Dermis blood vessel endothelial cell (primary cell): ENCODE measurements around the gene NEMP2. TPM values are rescaled to one million over a fixed set of nuclear protein-coding genes. Genes with fewer than 3 reads are reported as not detected.
"Not testable (repeated sequence)": the region's sequence is repeated elsewhere in the genome, so short reads cannot be mapped to it uniquely, and the experiment has no call there.

ENCODE experiments used
- DNase-seq: peaks from one replicate; pipeline ENCODE4 v3.0.0; 2010
- total RNA-seq: library from RNA; depleted of rRNA; stranded (reverse); fragments of >200 nt; gene quantifications from 2 replicates; pipeline ENCODE4 v1.2.3, GENCODE V29; 2014

NEMP2 gene
- total RNA-seq, 1 donor from 2014 or later, result 4.1 TPM

GRCh38 chr2:190488516-190489233 is 45.8 kb downstream of the NEMP2 start:
- no peak for DNase-seq

DNA sequence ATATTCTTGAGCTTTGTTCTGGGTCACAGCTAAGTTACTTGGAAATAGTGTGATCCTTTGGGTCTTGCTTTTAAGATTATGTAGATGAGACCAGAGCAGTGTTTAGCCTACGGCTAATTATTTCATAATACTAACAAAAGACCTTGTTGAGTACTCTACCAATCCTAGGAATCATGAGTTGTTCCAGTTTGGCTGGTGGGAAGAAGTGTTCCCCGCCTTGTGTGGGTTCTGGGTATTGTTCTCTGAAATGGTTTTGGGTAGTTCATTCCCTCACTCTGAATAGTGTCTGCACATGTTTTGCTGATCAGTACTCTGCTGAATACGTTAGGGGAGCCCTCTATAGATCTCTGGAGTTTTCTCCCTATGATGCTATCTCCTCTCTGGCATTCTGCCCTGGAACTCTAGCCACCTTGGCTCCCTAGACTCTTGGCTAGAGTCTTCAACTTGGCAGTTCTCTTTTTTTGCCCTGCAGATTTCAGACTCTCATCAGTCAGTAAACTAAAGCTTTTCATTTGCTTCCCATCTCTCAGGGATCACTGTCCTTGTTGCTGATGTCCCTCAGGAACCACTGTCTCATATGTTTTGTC is 48.4 kb downstream of the NEMP2 start:
- no peak for DNase-seq

DNA sequence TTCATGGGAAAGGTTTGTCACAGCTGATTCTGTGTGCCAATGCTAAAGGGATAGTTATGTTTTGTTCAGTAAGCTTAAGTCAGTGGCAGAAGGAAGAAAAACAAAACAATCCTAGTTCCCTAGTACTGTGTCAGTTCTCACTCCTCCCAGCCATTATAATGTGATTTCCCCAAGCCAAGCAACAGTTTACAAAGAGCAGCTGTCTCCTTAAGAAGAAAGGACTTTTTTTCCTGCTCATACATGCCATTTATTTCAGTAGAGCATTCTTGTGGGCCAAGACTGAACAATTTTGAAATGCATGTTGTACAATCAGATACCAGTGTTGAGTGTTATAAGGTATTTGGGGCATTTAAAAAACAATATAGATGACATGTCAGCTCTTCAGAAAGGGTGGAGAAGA is 52.1 kb downstream of the NEMP2 start:
- no peak for DNase-seq

DNA sequence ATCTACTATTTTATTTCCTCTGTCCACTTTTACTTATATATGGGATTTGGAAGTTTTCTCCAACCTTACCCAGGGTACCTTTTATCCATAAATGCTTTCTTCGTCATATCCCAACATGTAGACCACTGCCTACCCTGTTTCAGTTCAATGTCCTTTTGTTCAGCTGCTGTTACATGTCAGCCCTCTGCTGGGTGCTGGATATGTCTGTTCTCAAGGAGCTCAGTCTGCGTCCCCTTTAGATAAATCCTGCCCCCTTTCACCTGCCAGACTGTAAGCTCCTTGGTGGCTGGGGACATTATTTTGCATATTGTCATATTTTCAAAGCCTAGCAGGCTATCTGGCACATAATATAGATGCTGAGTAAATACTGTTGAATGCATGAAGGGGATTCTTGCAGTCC is 53.2 kb downstream of the NEMP2 start:
- DNase-seq, result no peak

DNA sequence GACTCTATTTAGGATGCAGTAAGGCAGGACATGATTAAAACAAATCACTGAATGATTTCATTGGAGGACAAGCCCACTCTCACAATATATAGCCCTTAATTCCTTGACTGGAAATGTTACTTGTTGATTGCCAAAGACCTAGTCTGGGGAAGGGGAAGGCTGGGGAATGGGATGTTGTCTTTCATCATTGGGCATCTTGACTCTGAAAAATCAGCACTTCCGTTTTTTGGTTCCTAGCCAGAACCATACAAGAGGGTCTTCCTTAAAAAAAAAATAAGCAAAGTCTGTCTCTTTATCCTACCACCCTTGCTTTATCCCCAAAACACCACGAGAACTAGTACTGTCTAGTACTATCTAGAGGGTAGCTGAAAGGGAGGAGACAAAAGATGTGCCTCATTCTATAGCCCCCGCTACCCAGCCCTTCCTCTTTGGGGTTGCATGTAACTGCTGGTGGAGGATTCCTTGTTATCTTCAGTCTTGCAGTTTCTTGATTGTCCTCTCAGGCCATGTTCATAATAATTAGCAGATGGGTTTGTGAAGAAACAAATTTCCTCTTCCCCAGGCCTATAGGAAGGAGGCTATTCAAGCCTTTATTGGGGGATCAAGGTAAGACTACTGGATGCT is 55.8 kb downstream of the NEMP2 start:
- no peak for DNase-seq

GRCh38 chr2:190477661-190478454 is 56.7 kb downstream of the NEMP2 start:
- DNase-seq, result no peak

- DNase-seq, result peak; percentile 51
Measured at GRCh38 chr2:190470256-190470826, 64.2 kb downstream of the NEMP2 start.

DNA sequence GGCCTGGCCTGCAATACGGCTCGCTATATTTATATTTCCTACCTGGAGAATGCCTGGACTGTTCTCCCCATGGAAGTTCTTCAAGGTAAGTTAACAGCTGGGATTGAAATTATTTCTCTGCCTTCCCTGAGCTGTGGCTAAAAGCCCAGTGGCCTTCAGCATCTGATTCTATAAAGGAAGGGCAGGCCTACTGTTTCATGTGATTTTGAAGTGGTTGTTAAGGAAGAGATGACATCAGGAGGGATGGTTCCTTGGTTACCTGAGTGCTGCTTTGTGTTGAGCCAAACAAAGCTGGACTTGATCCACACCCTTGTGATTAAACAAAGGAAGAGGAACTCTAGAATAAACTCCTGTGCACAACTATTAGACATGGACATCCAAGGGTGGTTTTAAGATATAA is 64.8 kb downstream of the NEMP2 start:
- peak; percentile 99 for DNase-seq

- peak; percentile 97 for DNase-seq
Measured at GRCh38 chr2:190468814-190469569, 65.5 kb downstream of the NEMP2 start.

DNA sequence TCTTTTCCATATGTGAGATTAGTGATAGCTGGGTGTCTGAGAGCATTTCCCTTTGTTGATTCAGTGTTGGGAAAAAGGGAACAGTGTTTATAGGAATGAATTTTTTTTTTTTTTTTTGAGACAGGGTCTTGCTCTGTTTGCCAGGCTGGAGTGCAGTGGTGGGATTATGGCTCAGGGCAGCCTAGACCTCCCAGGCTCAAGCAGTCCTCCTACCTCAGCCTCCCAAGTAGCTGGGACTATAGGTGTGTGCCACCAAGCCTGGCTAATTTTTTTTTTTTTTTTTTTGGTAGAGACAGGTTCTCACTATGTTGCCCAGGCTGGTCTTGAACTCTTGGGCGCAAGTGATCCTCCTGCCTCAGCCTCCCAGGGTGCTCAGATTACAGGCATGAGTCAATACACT is 66.2 kb downstream of the NEMP2 start:
- not testable (repeated sequence) for DNase-seq

GRCh38 chr2:190467575-190468083 is 66.9 kb downstream of the NEMP2 start:
- no peak for DNase-seq

DNA sequence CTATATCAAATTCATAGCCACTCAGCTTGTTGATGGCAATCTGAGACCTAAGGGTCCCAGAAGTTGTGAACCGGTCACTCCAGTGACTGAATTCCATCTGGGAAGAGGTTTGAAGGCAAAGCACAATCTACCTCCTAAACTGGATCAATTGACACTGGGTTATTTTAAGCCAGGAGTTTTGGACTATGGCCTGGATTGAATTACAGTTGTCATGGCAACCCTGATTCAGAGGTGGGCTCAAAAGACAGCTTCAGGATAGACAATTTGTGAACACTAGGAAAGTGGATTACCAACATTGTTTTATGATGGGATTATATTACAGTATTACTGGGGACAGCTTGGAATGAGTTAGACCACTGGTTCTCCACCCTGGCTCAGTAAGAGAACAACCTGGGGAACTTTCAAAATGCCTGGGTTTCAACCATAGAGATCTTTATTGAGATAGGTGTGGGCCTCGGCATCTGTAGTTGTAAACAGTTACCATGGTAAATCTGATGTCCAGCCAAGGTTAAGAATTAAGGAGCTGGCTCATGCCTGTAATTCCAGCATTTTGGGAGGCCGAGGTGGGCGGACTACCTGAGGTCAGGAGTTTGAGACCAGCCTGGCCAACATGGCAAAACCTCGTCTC is 67.6 kb downstream of the NEMP2 start:
- no peak for DNase-seq

DNA sequence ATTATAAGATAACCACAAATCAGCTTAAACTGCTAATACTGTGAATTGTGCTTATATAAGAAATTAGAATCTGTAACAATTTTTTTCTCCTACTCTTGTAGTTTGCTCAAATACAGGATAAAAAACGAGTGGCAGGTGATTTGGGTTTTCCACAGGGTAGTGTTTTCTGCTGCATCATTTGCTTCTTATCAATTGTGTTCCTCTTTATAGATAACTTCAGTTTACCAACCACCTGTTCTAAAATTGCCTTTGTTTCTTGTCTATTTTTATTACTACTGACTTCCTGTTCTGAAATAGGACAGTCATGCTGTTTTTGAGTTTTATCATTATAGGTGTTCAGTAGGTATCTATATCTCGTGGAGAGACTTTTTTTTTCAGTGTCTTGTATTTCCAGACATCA is 69.5 kb downstream of the NEMP2 start:
- DNase-seq, result no peak

DNA sequence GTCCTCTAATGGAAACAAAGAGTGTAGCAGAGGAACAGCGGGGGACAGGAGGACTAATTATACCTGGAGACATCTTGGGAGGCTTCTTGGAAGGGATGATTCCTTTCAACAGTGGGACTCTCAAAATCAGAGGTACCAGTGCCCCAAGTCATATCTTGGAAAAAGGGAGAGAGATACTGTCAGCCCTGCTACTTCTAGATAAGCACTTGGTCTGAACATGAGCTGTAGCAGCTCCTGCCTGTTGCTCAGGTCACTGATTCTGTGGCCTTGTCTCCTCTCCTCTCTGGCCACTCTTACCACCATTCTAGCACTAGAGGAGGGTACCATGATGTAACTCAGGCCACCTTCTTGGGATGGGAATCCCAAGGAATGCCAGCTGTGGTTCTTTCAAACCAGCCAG is 71.9 kb downstream of the NEMP2 start:
- no peak for DNase-seq

GRCh38 chr2:190462181-190462580 is 72.3 kb downstream of the NEMP2 start:
- DNase-seq, result no peak

- DNase-seq, result no peak
Measured at GRCh38 chr2:190460487-190460886, 74.0 kb downstream of the NEMP2 start.

- DNase-seq, result no peak
Measured at GRCh38 chr2:190459881-190460280, 74.6 kb downstream of the NEMP2 start.

- DNase-seq, result no peak
Measured at GRCh38 chr2:190458352-190459107, 76.0 kb downstream of the NEMP2 start.

DNA sequence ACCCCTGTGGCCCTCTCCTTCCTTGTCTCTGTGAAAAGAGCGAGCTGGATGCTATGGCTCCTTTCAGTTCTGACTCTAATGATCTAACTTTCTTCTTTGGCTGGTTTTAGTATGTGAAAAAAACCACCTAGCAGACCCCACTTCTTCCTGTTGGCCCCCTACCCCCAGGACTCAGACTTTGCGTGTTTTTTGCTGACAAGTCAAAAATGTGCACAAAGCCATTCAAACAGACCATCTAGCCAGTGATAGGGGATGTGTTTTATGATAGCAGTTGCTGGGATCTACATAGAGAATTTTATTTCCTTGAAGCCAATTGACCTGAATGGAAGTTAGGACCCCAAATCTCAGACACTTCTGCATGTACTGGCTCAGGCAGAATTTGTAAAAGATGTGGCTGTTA is 77.3 kb downstream of the NEMP2 start:
- DNase-seq, result no peak

DNA sequence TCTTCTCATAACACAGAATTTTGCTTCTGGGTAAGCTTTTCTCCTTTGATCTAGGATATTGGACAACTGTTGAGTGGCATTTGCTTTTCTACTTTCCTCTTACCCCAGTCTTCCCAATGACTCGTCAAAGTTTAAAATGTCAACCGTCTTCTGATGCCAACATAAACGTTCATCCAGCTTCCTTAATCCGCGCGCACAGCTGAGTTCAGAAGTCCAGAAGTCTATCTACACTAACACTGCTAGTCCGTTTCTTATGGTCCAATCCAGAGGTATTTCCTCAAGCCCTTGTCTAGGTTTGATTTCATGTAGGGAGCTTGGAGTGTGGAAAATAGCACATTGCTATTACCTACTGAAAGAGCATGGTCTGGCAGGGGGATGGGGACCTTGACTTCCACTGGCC is 77.7 kb downstream of the NEMP2 start:
- DNase-seq, result no peak
